Measurements from ENCODE around the gene SLC8A1.

SLC8A1 gene

DNA sequence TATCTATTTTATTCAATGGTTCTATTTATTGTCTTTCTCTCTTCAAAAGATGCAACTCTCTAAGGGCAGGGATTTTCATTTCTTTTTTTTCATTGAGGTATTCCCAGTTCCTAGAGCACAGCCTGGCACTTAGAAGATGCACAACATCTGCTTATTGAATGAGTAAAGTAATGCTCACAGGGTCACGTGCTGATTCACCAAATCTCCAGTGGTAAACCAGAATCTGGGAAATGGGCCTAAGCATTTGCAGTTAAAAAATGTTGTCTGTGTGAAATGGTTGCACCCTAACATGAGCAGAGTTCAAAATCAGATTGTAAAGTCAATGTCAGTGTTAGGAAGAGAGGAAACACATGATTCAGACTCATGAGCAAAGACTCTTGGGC is 15.8 kb downstream of the SLC8A1 start:
- peaks cover 75% of the 10 kb centered on the region for H3K4me1 ChIP-seq (ENCODE audit: insufficient read depth, low read length)
- no peak overlapping the region for H3K4me3 ChIP-seq (ENCODE audit: low read depth in 1 of 2, low read length in 2 of 2)
- no peaks in the 10 kb centered on the region for H3K27me3 ChIP-seq (ENCODE audit: control insufficient read depth in 1 of 2, insufficient read depth in 2 of 2, low read length in 2 of 2)
- no peaks in the 10 kb centered on the region for H3K36me3 ChIP-seq (ENCODE audit: insufficient read depth, low read length)
- H3K27ac ChIP-seq (ENCODE audit: low read depth, low read length) = peak overlapping the region; percentile 45
- no peaks in the 10 kb centered on the region for H3K9me3 ChIP-seq (ENCODE audit: low read length)
- no peak overlapping the region for H3K9ac ChIP-seq (ENCODE audit: low read length)

GRCh38 chr2:40435426-40436092 is 16.3 kb downstream of the SLC8A1 start:
- Histone ChIP-seq H3K4me1 (ENCODE audit: insufficient read depth, low read length) (peaks cover 80% of the 10 kb centered on the region), H3K27ac (ENCODE audit: low read depth, low read length) (peak overlapping the region; percentile 64), H3K36me3 (ENCODE audit: insufficient read depth, low read length) (no peaks in the 10 kb centered on the region), H3K9me3 (ENCODE audit: low read length) (no peaks in the 10 kb centered on the region), H3K27me3 (ENCODE audit: control insufficient read depth in 1 of 2, insufficient read depth in 2 of 2, low read length in 2 of 2) (no peaks in the 10 kb centered on the region), H3K4me3 (ENCODE audit: low read depth in 1 of 2, low read length in 2 of 2) (no peak overlapping the region), H3K9ac (ENCODE audit: low read length) (no peak overlapping the region)

- Histone ChIP-seq H3K9ac (ENCODE audit: low read length) (no peak overlapping the region), H3K9me3 (ENCODE audit: low read length) (no peaks in the 10 kb centered on the region), H3K27ac (ENCODE audit: low read depth, low read length) (peak overlapping the region; percentile 64), H3K4me3 (ENCODE audit: low read depth in 1 of 2, low read length in 2 of 2) (no peak overlapping the region), H3K36me3 (ENCODE audit: insufficient read depth, low read length) (peaks cover 2% of the 10 kb centered on the region), H3K27me3 (ENCODE audit: control insufficient read depth in 1 of 2, insufficient read depth in 2 of 2, low read length in 2 of 2) (no peaks in the 10 kb centered on the region), H3K4me1 (ENCODE audit: insufficient read depth, low read length) (peaks cover 84% of the 10 kb centered on the region)
Observed at GRCh38 chr2:40434731-40435271, 17.1 kb downstream of the SLC8A1 start.

- no peaks in the 10 kb centered on the region for H3K27me3 ChIP-seq (ENCODE audit: control insufficient read depth in 1 of 2, insufficient read depth in 2 of 2, low read length in 2 of 2)
- H3K36me3 ChIP-seq (ENCODE audit: insufficient read depth, low read length) = peaks cover 12% of the 10 kb centered on the region
- no peak overlapping the region for H3K4me3 ChIP-seq (ENCODE audit: low read depth in 1 of 2, low read length in 2 of 2)
- H3K9ac ChIP-seq (ENCODE audit: low read length) = no peak overlapping the region
- H3K27ac ChIP-seq (ENCODE audit: low read depth, low read length) = peak overlapping the region; percentile 28
- peaks cover 93% of the 10 kb centered on the region for H3K4me1 ChIP-seq (ENCODE audit: insufficient read depth, low read length)
- no peaks in the 10 kb centered on the region for H3K9me3 ChIP-seq (ENCODE audit: low read length)
Observed at GRCh38 chr2:40433736-40434135, 18.2 kb downstream of the SLC8A1 start.

DNA sequence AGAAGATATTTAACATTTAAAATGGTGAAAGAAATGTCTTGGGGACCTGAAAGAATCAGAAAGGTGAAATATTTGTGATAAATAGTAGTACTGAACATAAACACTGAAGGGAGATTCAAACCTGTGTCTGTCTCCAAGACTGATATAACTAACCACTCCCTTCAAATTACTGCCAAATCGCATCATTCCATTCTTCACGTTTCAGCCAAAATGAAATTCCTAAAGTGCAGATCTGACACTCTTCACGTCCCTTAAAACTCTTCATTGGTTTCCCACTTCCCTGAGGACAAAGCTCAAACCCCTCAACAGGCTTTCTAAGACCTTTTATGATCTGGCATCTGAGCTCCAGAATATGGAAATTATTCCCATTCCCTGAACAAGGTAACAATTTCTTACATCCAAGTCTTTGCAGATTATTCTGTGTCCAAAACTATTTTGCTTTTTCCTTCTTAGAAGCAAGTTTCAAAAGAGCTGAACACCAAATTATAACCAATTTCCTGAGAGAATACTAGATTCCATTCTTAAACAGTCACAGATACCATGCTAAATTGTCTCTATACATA is 18.9 kb downstream of the SLC8A1 start:
- no peak overlapping the region for H3K4me3 ChIP-seq (ENCODE audit: low read depth in 1 of 2, low read length in 2 of 2)
- H3K27me3 ChIP-seq (ENCODE audit: control insufficient read depth in 1 of 2, insufficient read depth in 2 of 2, low read length in 2 of 2) = no peaks in the 10 kb centered on the region
- peak overlapping the region; percentile 28 for H3K27ac ChIP-seq (ENCODE audit: low read depth, low read length)
- no peak overlapping the region for H3K9ac ChIP-seq (ENCODE audit: low read length)
- H3K4me1 ChIP-seq (ENCODE audit: insufficient read depth, low read length) = peaks cover 92% of the 10 kb centered on the region
- H3K36me3 ChIP-seq (ENCODE audit: insufficient read depth, low read length) = peaks cover 18% of the 10 kb centered on the region
- H3K9me3 ChIP-seq (ENCODE audit: low read length) = no peaks in the 10 kb centered on the region

DNA sequence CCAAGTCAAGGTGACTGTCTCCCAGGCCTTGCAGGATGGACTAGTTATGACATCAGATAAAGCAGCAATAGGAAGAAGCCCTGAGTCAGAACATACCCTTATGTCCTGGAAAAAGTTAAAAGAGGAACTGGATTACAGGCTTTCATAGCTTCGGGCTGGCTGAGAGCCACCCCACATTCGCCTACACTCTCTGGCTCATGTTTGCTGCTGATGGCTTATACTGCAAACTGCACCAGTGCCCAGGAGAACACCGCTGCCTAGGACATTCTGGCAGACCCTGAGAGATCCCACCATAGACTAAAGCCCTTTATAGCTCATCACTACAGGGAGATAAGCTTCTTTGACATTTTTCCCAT is 20.3 kb downstream of the SLC8A1 start:
- Histone ChIP-seq H3K9me3 (ENCODE audit: low read length) (no peaks in the 10 kb centered on the region), H3K4me3 (ENCODE audit: low read depth in 1 of 2, low read length in 2 of 2) (no peak overlapping the region), H3K4me1 (ENCODE audit: insufficient read depth, low read length) (peaks cover 86% of the 10 kb centered on the region), H3K27ac (ENCODE audit: low read depth, low read length) (peak overlapping the region; percentile 66), H3K27me3 (ENCODE audit: control insufficient read depth in 1 of 2, insufficient read depth in 2 of 2, low read length in 2 of 2) (no peaks in the 10 kb centered on the region), H3K9ac (ENCODE audit: low read length) (no peak overlapping the region), H3K36me3 (ENCODE audit: insufficient read depth, low read length) (peaks cover 18% of the 10 kb centered on the region)

- no peaks in the 10 kb centered on the region for H3K27me3 ChIP-seq (ENCODE audit: control insufficient read depth in 1 of 2, insufficient read depth in 2 of 2, low read length in 2 of 2)
- H3K4me1 ChIP-seq (ENCODE audit: insufficient read depth, low read length) = peaks cover 80% of the 10 kb centered on the region
- H3K27ac ChIP-seq (ENCODE audit: low read depth, low read length) = peak overlapping the region; percentile 66
- H3K9ac ChIP-seq (ENCODE audit: low read length) = no peak overlapping the region
- no peaks in the 10 kb centered on the region for H3K9me3 ChIP-seq (ENCODE audit: low read length)
- peaks cover 18% of the 10 kb centered on the region for H3K36me3 ChIP-seq (ENCODE audit: insufficient read depth, low read length)
- no peak overlapping the region for H3K4me3 ChIP-seq (ENCODE audit: low read depth in 1 of 2, low read length in 2 of 2)
Observed at GRCh38 chr2:40430776-40431599, 20.9 kb downstream of the SLC8A1 start.

GRCh38 chr2:40428439-40428838 is 23.5 kb downstream of the SLC8A1 start:
- Histone ChIP-seq H3K4me1 (ENCODE audit: insufficient read depth, low read length) (peaks cover 54% of the 10 kb centered on the region), H3K36me3 (ENCODE audit: insufficient read depth, low read length) (peaks cover 18% of the 10 kb centered on the region), H3K9ac (ENCODE audit: low read length) (no peak overlapping the region), H3K9me3 (ENCODE audit: low read length) (no peaks in the 10 kb centered on the region), H3K27ac (ENCODE audit: low read depth, low read length) (no peak overlapping the region), H3K27me3 (ENCODE audit: control insufficient read depth in 1 of 2, insufficient read depth in 2 of 2, low read length in 2 of 2) (no peaks in the 10 kb centered on the region), H3K4me3 (ENCODE audit: low read depth in 1 of 2, low read length in 2 of 2) (no peak overlapping the region)

GRCh38 chr2:40421631-40422297 is 30.1 kb downstream of the SLC8A1 start:
- no peaks in the 10 kb centered on the region for H3K9me3 ChIP-seq (ENCODE audit: low read length)
- H3K4me1 ChIP-seq (ENCODE audit: insufficient read depth, low read length) = peaks cover 48% of the 10 kb centered on the region
- H3K27ac ChIP-seq (ENCODE audit: low read depth, low read length) = peak overlapping the region; percentile 65
- no peaks in the 10 kb centered on the region for H3K36me3 ChIP-seq (ENCODE audit: insufficient read depth, low read length)
- H3K27me3 ChIP-seq (ENCODE audit: control insufficient read depth in 1 of 2, insufficient read depth in 2 of 2, low read length in 2 of 2) = no peaks in the 10 kb centered on the region
- H3K4me3 ChIP-seq (ENCODE audit: low read depth in 1 of 2, low read length in 2 of 2) = no peak overlapping the region
- no peak overlapping the region for H3K9ac ChIP-seq (ENCODE audit: low read length)

DNA sequence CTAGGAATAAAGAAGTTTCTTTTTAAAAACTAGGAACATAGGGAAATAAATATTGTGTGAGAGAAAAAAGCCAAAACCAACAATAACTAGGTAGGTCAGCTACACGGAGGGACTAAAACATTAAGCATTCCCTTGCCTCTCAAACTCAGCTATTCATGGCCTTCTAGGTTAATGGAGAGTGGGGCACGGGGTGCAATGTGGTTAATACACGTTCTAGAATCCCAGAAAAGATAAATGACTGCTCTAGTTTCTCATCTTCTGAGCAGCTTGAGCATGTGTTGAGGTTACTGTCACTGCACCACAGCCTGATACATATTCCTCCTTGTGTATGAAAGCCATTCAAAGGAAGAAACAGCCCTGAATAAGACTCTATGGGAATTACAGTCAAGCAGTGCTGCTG is 31.4 kb downstream of the SLC8A1 start:
- Histone ChIP-seq H3K9ac (ENCODE audit: low read length) (no peak overlapping the region), H3K9me3 (ENCODE audit: low read length) (no peaks in the 10 kb centered on the region), H3K4me1 (ENCODE audit: insufficient read depth, low read length) (peaks cover 53% of the 10 kb centered on the region), H3K27me3 (ENCODE audit: control insufficient read depth in 1 of 2, insufficient read depth in 2 of 2, low read length in 2 of 2) (no peaks in the 10 kb centered on the region), H3K4me3 (ENCODE audit: low read depth in 1 of 2, low read length in 2 of 2) (peak overlapping the region in 1 of 2 donors; percentile 19), H3K27ac (ENCODE audit: low read depth, low read length) (peak overlapping the region; percentile 76), H3K36me3 (ENCODE audit: insufficient read depth, low read length) (no peaks in the 10 kb centered on the region)

DNA sequence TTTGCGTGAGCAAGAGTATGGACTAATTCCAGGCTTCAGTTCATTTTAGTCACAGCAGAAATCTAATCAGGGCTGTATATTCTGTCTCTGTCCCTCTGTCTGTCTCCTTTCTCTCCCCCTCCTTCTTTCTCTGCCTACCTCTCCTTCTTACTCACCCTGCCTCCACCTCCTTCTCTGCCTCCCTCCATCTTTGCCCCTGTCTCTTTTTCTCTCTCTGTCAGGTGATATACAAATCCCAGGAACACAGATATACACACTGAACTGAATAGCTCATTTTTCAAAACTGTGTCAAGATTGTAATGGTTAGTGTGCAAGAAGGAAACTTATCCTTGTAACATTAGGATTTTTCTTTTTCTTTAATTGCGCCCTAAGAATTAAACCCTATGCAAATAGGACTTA is 32.5 kb downstream of the SLC8A1 start:
- Histone ChIP-seq H3K36me3 (ENCODE audit: insufficient read depth, low read length) (no peaks in the 10 kb centered on the region), H3K4me1 (ENCODE audit: insufficient read depth, low read length) (peaks cover 53% of the 10 kb centered on the region), H3K27ac (ENCODE audit: low read depth, low read length) (peak overlapping the region; percentile 76), H3K9ac (ENCODE audit: low read length) (no peak overlapping the region), H3K27me3 (ENCODE audit: control insufficient read depth in 1 of 2, insufficient read depth in 2 of 2, low read length in 2 of 2) (no peaks in the 10 kb centered on the region), H3K9me3 (ENCODE audit: low read length) (no peaks in the 10 kb centered on the region), H3K4me3 (ENCODE audit: low read depth in 1 of 2, low read length in 2 of 2) (peak overlapping the region in 1 of 2 donors; percentile 6)

All from muscle layer of colon (tissue), 2 donors.